HG02798 (cell line): ENCODE results near the gene TRIM68.
A peak's percentile ranks its signal among the peaks of the same experiment; 100 is the strongest.

Experiments
- ATAC-seq: cut with Tn5 transposase; IDR thresholded peaks from one replicate; pipeline ENCODE4 v1.9.1; 2021; ENCODE audit warnings: mild to moderate bottlenecking; ENCODE audit not compliant: unreplicated experiment, poor library complexity

The TRIM68 gene, protein sequence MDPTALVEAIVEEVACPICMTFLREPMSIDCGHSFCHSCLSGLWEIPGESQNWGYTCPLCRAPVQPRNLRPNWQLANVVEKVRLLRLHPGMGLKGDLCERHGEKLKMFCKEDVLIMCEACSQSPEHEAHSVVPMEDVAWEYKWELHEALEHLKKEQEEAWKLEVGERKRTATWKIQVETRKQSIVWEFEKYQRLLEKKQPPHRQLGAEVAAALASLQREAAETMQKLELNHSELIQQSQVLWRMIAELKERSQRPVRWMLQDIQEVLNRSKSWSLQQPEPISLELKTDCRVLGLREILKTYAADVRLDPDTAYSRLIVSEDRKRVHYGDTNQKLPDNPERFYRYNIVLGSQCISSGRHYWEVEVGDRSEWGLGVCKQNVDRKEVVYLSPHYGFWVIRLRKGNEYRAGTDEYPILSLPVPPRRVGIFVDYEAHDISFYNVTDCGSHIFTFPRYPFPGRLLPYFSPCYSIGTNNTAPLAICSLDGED

DNA sequence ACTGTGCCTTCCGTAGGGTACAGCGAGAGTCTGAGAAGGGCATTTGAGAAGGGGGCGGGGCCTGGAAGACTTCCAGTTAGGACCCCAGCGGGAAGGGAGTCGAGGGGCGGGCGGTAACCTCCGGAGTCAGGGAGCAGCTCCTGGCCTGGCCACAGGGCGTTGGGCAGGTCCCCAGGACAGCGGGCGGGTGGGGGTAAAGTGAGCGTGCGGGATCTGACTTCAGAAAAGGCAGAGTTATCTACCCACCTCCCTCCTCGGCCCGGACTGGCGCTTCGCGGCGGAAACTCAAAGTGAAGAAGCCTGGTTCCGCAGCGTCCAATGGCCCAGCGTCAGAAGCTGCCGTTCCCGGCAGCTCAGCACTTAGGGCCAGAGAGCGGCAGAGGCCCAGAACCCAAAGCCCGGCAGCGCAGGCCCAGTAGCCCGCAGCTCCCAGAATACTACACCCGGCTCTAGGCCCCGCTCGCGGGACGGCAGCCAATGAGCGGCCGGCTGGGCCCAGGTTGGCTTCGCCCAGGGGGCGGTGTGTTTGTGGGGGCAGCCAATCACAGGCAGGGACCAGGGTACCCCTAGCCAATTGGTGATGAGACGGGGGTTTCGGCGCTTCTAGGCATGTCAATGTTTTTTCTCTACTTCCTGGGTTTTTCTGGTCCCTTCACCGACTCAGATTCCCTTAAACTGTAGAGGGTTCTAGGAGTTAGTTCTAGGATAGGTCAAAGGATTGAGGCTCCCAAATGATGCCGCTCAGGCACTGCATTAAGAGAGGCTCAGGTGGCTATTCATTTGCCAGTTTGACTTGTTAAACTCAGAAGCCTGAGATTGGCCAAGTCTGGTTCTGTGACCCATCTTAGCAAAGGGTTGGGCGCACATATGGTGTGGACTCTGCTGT, at the start of gene TRIM68:
TSS of gene TRIM68 (minus strand) at position 451 of the 886 bp plus-strand sequence. CDS start 2,727 bp downstream, outside the sequence.
- ATAC-seq, result peak; percentile 100

DNA sequence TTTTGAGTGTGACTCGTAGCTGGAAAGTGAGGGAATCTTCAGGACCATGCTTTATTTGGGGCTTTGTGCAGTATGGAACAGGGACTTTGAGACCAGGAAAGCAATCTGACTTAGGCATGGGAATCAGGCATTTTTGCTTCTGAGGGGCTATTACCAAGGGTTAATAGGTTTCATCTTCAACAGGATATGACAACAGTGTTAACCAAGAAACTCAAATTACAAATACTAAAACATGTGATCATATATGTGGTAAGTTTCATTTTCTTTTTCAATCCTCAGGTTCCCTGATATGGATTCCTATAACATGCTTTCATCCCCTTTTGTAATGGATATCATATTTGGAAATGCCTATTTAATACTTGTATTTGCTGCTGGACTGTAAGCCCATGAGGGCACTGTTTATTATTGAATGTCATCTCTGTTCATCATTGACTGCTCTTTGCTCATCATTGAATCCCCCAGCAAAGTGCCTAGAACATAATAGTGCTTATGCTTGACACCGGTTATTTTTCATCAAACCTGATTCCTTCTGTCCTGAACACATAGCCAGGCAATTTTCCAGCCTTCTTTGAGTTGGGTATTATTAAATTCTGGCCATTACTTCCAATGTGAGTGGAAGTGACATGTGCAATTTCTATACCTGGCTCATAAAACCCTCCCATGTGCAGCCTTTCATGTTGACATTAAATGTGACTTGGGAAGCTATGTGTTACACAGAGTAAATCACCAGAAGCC, 46.8 kb upstream of the TRIM68 start:
- no peak for ATAC-seq

DNA sequence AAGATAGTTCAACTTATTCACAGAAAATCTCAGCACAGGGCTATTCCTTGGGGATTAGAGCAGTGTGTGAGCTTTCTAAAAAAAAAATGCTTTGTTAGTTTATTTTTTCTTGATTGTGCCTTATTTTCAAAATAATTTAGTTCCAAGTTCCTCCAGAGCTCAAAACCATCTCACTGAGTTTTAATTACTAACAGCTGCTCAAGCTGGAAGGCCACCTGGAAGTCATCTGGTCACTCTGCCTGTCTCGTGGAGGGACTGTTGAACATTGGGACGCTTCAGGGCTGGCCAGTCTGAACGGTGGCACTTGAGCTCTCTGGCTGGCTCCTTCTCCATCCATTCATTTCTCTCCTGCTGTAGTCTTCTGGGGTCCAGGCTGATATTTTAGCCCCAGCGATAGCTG, 39.7 kb upstream of the TRIM68 start:
- no peak for ATAC-seq

DNA sequence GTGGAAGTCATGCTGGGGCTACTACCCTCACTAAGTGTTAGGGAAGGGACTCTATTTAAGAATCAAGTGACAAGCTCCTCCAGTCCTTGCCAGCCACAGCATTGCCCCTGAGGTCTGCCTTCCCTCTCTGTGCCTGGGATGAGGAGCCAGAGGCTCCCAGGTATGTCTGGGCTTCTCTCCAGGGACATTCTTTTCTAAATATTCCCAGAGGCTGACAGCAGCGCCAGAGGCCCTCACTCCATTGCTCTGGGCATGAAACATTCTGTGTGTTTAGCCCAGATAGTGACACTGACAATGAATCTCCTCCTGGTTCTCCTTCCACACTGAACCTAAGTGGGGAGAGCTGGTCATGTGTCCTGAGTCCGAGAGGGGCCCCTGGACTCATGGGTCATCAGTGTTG, 37.9 kb upstream of the TRIM68 start:
- ATAC-seq, result no peak

DNA sequence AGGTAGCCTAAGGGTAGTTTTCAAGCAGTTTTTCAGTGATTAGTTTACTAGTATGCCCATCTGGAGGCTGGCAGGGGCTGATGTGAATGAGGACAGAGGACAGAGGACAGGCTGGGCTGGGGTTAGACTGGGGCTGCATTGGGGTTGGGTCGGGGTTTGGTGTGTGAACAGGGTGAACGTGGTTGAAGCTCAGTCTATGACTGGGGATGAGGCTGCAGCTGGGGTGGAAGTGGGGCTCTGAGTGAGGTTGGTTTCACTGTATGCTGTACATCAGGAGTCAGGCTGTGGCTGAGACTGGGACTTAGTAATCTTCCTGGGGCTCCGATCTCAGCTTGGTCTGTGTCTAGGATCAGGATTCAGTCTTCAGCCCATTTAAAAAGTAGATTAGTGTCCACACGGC, 36.2 kb upstream of the TRIM68 start:
- no peak for ATAC-seq

DNA sequence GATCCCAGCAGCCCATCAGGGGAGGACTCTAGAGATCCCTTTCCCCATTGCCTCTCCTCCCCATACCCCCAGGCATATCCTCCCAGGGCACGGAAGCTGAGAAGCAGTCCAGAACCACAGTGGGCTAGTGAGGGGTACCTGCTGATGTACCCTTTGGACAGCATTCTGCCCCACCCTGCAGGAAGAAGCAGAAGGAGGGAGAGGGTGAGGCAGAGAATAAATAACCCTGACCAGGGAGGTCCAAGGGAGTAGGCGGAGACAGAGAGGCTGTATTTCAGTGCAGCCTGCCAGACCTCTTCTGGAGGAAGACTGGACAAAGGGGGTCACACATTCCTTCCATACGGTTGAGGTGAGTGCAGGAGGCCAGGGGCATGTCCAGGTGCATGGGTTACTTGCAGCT, 35.7 kb upstream of the TRIM68 start, which contains the start of gene OR51E1:
TSS of gene OR51E1 (plus strand) at position 301 of the 400 bp plus-strand sequence. CDS start 8,545 bp downstream, outside the sequence.
- ATAC-seq, result no peak

DNA sequence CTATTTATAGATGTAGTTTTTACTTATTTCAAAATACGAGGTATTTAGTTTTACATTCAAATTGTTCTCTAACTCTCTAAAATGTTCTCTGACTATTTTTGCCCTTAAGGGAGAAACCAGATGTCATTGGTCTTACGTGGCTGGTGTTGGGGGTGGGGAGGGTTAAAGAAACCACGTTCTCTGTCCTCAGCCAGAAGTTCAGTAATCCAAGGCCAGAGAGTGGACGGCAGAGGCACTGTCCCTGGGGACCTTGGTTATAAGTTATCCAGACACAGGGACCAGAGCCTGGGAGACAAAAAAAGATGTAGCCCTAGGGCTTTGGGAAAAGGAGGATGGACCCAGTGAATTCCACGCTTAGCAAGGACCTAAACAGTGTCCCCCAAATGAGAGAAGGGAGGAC, 35.0 kb upstream of the TRIM68 start:
- ATAC-seq, result no peak

DNA sequence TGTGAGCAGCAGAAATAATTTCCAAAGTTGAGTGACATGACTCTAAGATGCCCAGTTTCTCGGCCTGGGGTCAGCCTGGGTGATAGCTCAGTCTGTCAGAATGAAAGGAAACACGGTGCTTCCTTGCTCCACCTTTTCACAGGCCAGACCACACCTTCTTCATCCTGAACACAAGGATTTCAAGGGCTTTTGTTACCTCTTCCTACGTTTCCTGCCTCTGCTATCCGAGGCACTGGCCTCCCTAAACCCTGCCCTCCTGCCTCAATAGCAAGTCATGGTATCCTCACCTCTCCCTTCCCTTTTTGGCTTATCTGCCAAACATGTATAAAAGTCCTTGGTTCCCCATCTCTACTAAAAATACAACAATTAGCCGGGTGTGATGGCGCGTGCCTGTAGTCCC, 34.0 kb upstream of the TRIM68 start:
- no peak for ATAC-seq

DNA sequence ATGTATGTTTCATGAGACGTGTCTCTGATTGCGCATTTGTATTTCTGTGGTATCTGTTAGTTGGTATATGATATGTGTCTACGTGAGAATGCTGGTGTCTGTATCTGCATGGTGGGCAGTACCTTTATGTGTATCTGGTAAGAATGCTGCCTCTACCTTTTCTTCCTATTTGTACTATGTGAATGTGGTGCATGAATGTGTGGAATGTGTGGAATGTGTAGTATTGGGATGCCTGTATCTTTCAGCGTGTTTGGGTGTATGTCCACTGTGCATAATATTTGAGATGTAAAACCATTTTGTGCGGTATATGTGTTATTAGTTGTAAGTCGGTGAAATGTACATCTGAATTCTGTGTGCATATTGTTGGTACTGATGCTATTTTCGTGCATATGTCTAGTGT, 33.5 kb upstream of the TRIM68 start:
- no peak for ATAC-seq

DNA sequence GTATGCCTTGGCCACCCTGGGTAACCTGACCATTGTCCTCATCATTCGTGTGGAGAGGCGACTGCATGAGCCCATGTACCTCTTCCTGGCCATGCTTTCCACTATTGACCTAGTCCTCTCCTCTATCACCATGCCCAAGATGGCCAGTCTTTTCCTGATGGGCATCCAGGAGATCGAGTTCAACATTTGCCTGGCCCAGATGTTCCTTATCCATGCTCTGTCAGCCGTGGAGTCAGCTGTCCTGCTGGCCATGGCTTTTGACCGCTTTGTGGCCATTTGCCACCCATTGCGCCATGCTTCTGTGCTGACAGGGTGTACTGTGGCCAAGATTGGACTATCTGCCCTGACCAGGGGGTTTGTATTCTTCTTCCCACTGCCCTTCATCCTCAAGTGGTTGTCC, 31.9 kb upstream of the TRIM68 start:
- ATAC-seq, result no peak

DNA sequence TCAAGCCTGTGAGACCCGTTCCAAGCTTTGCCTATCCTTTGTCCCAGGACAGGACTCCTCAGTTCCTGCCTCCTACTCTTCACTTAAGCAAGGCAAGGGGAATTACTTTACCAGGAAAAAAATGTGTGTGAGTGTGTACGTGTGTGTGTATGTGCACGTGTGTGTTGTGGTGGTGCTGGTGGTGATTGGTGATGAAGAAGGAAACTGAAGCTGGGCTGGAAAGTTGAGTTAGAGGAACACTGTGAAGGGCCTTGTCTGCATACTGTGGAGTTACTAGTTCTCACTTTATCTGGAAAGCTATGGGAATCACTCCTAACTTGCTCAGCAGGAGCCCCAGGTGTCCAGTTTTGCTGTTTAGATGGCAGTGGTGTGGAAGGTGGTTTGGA, 29.6 kb upstream of the TRIM68 start:
- ATAC-seq, result no peak

DNA sequence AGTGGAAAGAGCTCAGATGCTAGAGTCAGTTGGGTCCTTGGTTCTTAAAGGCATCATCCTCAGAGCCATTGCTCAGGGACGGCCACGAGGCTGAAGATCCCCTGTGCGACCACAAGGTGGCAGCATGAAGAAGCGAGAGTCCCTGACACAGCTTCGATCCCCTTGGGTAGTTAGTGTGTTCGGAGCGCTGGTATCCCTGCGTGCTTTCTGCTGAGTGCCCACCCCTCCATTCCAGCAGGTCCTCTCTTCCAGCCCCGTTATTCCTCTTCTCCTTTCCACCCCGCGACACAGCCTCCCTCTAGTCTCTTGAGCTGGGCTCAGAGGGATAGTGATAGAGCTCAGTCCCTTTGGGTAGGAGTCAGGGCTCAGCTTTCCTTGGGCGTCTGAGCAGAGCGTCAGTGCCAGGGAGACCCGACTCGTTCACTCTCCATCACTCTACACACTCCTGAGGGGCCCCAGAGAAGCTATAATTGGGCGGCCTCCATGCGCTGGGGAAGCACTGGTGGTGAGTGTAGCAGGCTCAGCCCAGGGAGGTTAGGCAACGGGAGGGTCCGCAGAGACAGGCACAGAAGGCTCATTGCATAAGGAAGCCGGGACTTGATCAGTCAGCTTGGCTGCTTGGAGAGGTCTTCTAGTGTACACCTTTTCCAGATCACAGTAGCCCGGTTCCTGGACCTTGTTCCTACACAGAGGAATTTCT, 29.1 kb upstream of the TRIM68 start, which contains the start of gene OR51D1:
TSS of gene OR51D1 (plus strand) at position 516 of the 700 bp plus-strand sequence. CDS start 2,314 bp downstream, outside the sequence.
- peak; percentile 96 for ATAC-seq

DNA sequence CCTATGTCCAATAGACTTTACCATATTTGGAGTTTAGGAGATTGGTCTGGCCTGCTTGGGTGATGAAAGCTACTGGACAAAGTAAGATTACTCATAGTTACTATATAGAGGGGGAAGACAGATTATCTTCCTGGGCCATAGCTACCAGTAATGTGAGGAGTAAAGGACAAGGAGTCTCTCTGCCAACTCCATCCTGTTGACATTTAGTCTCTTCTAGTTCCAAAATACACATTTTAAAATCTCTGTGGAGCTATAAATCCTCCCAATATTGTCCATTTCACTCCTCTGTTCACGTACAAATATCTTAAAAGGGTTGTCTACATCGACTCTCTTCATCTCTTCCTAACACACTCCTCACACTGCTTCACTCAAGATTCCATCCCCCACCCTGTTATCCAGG, 28.1 kb upstream of the TRIM68 start:
- ATAC-seq, result no peak

DNA sequence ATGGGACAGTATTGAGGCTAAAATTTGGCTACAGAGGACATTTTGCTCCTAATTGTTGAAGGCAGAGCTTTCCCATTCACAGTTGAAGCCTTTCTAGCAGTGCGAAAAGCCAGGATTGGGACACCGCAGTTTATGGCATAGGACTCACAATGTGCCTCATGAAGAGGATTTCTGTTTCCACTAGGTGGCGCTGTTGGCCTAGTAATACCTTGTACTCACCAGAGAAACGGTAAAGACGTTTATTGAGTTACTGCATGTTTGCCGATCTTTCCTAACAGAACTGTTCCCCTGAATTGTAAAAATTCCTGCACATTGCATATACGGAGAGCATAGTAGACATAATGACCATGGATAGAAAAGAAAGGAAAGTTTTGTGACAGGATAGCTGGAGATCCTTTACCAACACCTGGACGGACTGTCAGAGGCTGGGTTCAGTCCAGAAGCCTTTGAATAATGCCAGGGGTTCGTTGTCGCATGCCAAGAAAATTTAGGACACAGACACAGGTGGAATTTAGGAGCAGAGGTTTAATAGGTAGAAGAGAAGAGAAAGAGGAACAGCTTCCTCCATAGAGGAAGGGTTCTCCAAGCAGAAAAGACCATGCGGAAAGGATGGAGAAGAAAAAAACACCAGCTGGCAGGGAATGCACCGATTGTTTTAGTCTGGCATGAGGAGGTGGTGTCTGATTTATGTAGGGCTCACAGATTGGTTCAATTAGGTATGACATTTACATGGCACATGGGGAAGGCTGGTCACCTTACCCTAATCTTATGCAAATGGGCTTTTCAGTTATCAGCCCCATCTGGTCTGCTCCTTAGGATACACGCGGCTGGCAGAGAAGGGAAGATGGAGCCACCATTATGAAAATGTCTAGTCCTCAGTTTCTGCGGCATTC, 18.4 kb upstream of the TRIM68 start:
- peak; percentile 71 for ATAC-seq

DNA sequence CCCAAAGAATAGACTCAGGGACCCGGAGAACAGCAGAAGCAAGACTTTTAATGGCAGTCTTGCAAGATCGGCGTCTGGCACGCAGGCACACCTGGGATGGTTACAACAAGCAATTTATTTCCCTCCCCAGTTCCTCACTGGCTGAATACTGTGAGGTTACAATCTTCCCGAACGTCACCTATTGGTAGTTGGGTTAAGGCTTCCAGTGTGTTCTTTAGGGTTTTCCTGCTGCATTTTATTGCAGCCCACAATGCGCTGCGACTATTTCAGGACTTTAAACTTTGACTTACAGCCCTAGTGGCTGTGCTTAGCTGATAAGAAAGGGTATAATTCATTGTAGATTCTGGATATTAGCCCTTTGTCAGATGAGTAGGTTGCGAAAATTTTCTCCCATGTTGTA, 11.5 kb upstream of the TRIM68 start:
- no peak for ATAC-seq

DNA sequence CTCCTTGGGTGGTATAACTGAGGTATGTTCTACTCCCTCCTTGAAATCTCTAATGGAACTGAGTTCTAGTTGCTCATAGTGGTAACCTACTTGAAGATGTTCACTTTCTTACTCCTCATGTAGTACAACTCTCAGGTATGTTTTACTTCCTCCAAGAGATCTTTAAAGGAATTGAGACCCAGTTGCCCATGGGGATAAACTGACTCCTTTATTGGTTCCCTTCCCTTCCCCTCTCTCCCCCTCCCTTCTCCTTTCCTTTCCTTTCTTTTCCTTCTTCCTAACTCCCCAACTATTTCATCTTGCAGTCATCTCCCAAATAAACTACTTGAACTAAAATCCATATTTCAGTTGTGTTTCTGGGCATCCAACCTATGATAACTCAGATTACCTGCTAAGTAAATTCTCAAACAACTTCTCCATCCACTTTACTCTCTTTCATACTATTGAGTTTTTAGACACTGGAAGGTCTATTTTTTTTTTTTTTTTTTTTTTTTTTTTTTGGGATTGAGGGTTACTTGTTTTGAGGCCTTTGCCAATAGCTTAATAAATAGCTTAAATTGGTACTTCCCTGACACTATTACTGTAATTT, 7.9 kb upstream of the TRIM68 start:
- ATAC-seq, result no peak

DNA sequence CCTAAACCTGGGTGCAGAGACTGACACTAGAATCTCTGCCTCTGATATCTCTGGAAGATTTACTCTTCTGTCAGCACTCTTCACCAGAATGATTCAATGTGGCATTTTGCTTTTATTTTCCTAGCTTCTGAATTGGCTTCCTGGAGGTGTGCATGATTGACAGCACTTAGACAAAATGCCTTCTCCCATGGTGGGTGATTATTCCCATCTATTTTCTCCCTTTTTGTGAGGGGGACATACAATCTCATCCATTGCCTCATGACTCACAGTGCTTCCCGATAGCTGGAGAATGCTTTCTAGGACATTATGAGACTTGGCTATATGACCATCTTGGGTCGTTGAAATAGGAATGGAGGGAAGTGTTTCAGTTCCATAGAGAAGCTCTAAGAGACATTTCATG, 4.0 kb upstream of the TRIM68 start:
- ATAC-seq, result no peak

DNA sequence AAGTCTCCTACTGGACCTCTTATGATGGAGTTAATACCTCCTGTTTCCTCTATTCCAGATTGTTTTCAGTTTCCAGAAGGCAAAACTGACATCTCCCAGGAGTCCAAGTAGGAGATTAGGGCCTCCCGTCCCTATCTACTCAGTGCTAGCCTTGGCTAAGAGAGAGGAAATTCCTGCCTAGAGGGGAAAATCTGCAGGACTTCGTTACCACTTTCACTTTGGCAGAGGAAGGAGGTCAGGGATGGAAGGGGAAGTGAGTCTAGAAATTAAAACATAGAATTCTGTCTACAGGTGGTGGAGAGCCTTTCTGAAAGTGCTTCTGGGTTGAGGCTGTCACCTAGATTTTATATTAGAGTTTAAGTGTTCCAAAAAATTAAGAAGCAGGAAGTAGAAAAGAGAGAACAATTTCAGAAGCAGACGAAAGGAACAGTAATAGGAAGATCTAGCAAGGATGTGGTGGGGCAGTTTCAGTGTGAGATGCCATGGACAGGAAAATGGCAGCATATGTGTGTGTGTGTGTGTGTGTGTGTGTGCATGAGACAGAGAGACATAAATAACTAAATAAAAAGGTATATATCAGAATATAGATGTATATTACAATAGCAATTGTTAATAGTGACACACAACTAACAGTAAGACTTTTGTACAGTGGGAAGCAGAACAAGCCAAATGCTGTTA, 2.4 kb upstream of the TRIM68 start:
- no peak for ATAC-seq
